Neural cell (in vitro differentiated cells): Measurements from ENCODE around the gene FBN1. TPM values are rescaled to one million over a fixed set of nuclear protein-coding genes. Genes with fewer than 3 reads are reported as not detected.

ENCODE experiments used
- H2AFZ ChIP-seq: fragments of 200-600, 300-800 bp; sonication (generic), shearing (Covaris generic); 2 replicates; pipeline ENCODE4 v1.6.0; 2014; ENCODE audit warnings: low read depth, mild to moderate bottlenecking, antibody characterized with exemption, low read length, moderate library complexity
- H3F3A ChIP-seq: fragments of 200-600 bp; shearing (Covaris generic); 2 replicates; pipeline ENCODE4 v1.6.1; 2016; ENCODE audit warnings: mild to moderate bottlenecking, moderate library complexity, mixed read lengths, antibody characterized with exemption, low read length; ENCODE audit not compliant: insufficient read depth, poor library complexity, severe bottlenecking
- H3K27ac ChIP-seq: fragments of 200-600, 300-800 bp; sonication (generic), shearing (Covaris generic); 2 replicates; pipeline ENCODE4 v1.5.1; 2014; ENCODE audit warnings: mild to moderate bottlenecking, low read length, moderate library complexity
- H3K27me3 ChIP-seq: fragments of 300-800, 200-600 bp; sonication (generic), shearing (Covaris generic); 2 replicates; pipeline ENCODE4 v1.6.0; 2014; ENCODE audit warnings: mild to moderate bottlenecking, low read depth, low read length, moderate library complexity; ENCODE audit not compliant: insufficient read depth
- H3K36me3 ChIP-seq: fragments of 300-800, 200-600 bp; sonication (generic), shearing (Covaris generic); 2 replicates; pipeline ENCODE4 v1.5.1; 2014; ENCODE audit warnings: mild to moderate bottlenecking, antibody characterized with exemption, low read length, moderate library complexity; ENCODE audit not compliant: insufficient read depth
- H3K4me2 ChIP-seq: fragments of 300-800, 200-600 bp; sonication (generic), shearing (Covaris generic); 2 replicates; pipeline ENCODE4 v1.6.0; 2014; ENCODE audit warnings: mild to moderate bottlenecking, low read length
- H3K4me3 ChIP-seq: fragments of 300-800, 200-600 bp; sonication (generic), shearing (Covaris generic); 2 replicates; pipeline ENCODE4 v1.5.1; 2014; ENCODE audit warnings: mild to moderate bottlenecking, low read length, moderate library complexity
- H3K79me2 ChIP-seq: fragments of 200-600 bp; shearing (Covaris generic); replicated peaks from 2 replicates; pipeline ENCODE4 v1.6.0; 2014; ENCODE audit warnings: mild to moderate bottlenecking, low read length, moderate library complexity; ENCODE audit not compliant: insufficient read depth
- H3K9ac ChIP-seq: fragments of 300-800, 200-600 bp; sonication (generic), shearing (Covaris generic); 2 replicates; pipeline ENCODE4 v1.6.1; 2016; ENCODE audit warnings: mild to moderate bottlenecking, low read length, mixed read lengths
- H3K9me2 ChIP-seq: fragments of 200-600 bp; shearing (Covaris generic); 2 replicates; pipeline ENCODE4 v1.6.1; 2016; ENCODE audit warnings: mild to moderate bottlenecking, low read length, mixed read lengths; ENCODE audit not compliant: insufficient read depth
- H3K9me3 ChIP-seq: fragments of 200-600, 300-800 bp; sonication (generic), shearing (Covaris generic); 2 replicates; pipeline ENCODE4 v1.6.1; 2016; ENCODE audit warnings: mild to moderate bottlenecking, mixed run types, low read length, moderate library complexity, mixed read lengths
- H4K20me1 ChIP-seq: fragments of 200-600 bp; shearing (Covaris generic); 2 replicates; pipeline ENCODE4 v1.6.1; 2016; ENCODE audit warnings: mild to moderate bottlenecking, mixed run types; ENCODE audit not compliant: insufficient read depth
- CTCF ChIP-seq: fragments of 450-650 bp; IDR thresholded peaks from 2 replicates; pipeline ENCODE4 v1.5.1; 2014; ENCODE audit warnings: antibody characterized with exemption, mild to moderate bottlenecking, moderate library complexity; ENCODE audit not compliant: poor library complexity, severe bottlenecking
- EP300 ChIP-seq: fragments of 450-650 bp; conservative IDR thresholded peaks from 2 replicates; pipeline ENCODE4 v1.6.1; 2014; ENCODE audit warnings: antibody characterized with exemption, mild to moderate bottlenecking, moderate library complexity; ENCODE audit not compliant: poor library complexity, severe bottlenecking
- EZH2 ChIP-seq: fragments of 200-600, 300-800 bp; shearing (Covaris generic), sonication (generic); IDR thresholded peaks from 2 replicates; pipeline ENCODE4 v1.6.1; 2014; ENCODE audit warnings: antibody characterized with exemption, low read length, borderline replicate concordance, mild to moderate bottlenecking; ENCODE audit not compliant: insufficient read depth, poor library complexity, severe bottlenecking
- MXI1 ChIP-seq: fragments of 450-650 bp; conservative IDR thresholded peaks from 2 replicates; pipeline ENCODE4 v1.6.1; 2014; ENCODE audit warnings: antibody characterized with exemption, mild to moderate bottlenecking; ENCODE audit not compliant: poor library complexity, severe bottlenecking
- POLR2AphosphoS5 ChIP-seq: IDR thresholded peaks from 2 replicates; pipeline ENCODE4 v1.6.1; 2012
- RAD21 ChIP-seq: fragments of 450-650 bp; conservative IDR thresholded peaks from 2 replicates; pipeline ENCODE4 v1.6.1; 2014; ENCODE audit warnings: antibody characterized with exemption, mild to moderate bottlenecking, moderate library complexity
- REST ChIP-seq: IDR thresholded peaks from 2 replicates; pipeline ENCODE4 v1.6.1; 2012; ENCODE audit warnings: borderline replicate concordance
- SMC3 ChIP-seq: fragments of 450-650 bp; conservative IDR thresholded peaks from 2 replicates; pipeline ENCODE4 v1.6.1; 2014; ENCODE audit warnings: antibody characterized with exemption, mild to moderate bottlenecking, moderate library complexity; ENCODE audit not compliant: poor library complexity
- TAF1 ChIP-seq: IDR thresholded peaks from 2 replicates; pipeline ENCODE4 v1.6.1; 2012; ENCODE audit warnings: low read depth
- polyA plus RNA-seq: library from polyadenylated mRNA; depleted of rRNA; stranded (reverse); fragments of >200 nt; gene quantifications from 2 replicates; pipeline ENCODE4 v1.2.3, GENCODE V29; 2014

The FBN1 gene
- polyA plus RNA-seq, 1 donor from 2014 or later, result 22.0 TPM

- no peak overlapping the region for H3K27ac ChIP-seq
- H3K79me2 ChIP-seq, result no peaks in the 10 kb centered on the region
- H3K27me3 ChIP-seq, result peaks cover 8% of the 10 kb centered on the region
- peak overlapping the region; percentile 16 for H2AFZ ChIP-seq
- no peaks in the 10 kb centered on the region for H3K36me3 ChIP-seq
- peak overlapping the region; percentile 52 for H3K4me2 ChIP-seq
- H3F3A ChIP-seq, result no peaks in the 10 kb centered on the region
- H3K9me3 ChIP-seq, result no peaks in the 10 kb centered on the region
- TF ChIP-seq POLR2AphosphoS5, result no peak
- TF ChIP-seq EZH2, result no peak
- TF ChIP-seq RAD21, result no peak
- TF ChIP-seq EP300, result no peak
- no peak for TF ChIP-seq SMC3
- H3K9ac ChIP-seq, result peak overlapping the region; percentile 83
- peak overlapping the region; percentile 95 for H3K4me3 ChIP-seq
- no peaks in the 10 kb centered on the region for H4K20me1 ChIP-seq
- no peaks in the 10 kb centered on the region for H3K9me2 ChIP-seq
Observed at GRCh38 chr15:48643776-48644466, 1.6 kb downstream of the FBN1 start.

- Histone ChIP-seq H3K27me3 (peaks cover 8% of the 10 kb centered on the region), H3K79me2 (no peaks in the 10 kb centered on the region), H3K27ac (no peak overlapping the region), H4K20me1 (no peaks in the 10 kb centered on the region), H3K4me3 (peak overlapping the region; percentile 95), H3K9me2 (no peaks in the 10 kb centered on the region), H2AFZ (no peak overlapping the region), H3K4me2 (peak overlapping the region; percentile 52), H3F3A (no peaks in the 10 kb centered on the region), H3K9me3 (no peaks in the 10 kb centered on the region), H3K9ac (no peak overlapping the region), H3K36me3 (no peaks in the 10 kb centered on the region)
- TF ChIP-seq TAF1 (no peak), POLR2AphosphoS5 (no peak), EZH2 (no peak), CTCF (no peak), MXI1 (no peak), EP300 (no peak), RAD21 (no peak), REST (no peak), SMC3 (no peak)
Observed at GRCh38 chr15:48643206-48643605, 2.3 kb downstream of the FBN1 start.
